GM21367 (cell line): ENCODE data around the gene FFAR3.

Experiments used
- ATAC-seq: cut with Tn5 transposase; IDR thresholded peaks from one replicate; pipeline ENCODE4 v1.9.1; 2021; ENCODE audit not compliant: unreplicated experiment

FFAR3 gene

DNA sequence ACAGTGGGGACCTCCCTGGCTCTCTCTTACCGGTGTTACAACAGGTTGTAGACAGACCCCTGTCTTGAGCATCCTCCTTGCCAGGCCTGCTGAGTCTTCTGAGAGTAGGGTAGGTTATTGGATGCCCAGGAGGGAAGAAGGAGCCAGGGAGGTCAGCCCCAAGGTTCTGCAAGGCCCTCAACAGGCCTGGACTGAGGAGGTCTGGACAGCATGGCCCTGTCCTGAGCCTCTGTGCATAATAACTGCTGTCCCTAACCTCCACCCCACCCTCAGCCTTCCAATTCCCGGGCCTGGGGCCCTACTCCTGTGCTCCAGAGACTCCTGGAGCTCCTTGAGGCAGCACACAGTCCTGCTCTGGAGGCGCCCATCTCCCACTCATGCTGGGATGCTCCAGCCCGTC is 28.9 kb upstream of the FFAR3 start:
- ATAC-seq = no peak

- ATAC-seq = peak; percentile 40
Observed at GRCh38 chr19:35330475-35330874, 27.8 kb upstream of the FFAR3 start.

DNA sequence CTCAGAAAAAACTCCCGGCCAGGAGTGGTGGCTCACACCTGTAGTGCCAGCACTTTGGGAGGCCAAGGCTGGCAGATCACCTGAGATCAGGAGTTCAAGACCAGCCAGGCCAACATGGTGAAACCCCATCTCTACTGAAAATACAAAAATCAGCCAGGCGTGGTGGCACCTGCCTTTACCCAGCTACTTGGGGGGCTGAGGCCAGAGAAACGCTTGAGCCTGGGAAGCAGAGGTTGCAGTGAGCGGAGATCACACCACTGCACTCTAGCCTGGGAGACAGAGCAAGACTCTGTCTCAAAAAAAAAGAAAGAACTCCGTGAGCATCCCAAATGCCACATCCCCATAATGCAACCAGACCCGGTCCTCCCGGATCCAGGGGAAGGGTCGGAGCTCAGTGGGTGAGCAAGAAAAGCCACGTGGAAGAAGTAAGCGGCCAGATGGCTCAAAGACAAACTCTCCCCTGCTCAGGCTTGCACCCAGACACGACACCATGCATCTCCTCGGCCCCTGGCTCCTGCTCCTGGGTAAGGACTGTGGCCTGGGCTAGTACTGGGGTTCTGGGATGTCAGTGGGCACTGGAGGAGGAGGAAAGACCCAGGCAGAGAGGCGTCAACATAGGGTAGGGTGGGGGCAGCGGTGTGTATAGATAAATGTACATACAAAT is 26.6 kb upstream of the FFAR3 start:
- no peak for ATAC-seq

GRCh38 chr19:35332817-35333216 is 25.4 kb upstream of the FFAR3 start:
- no peak for ATAC-seq

- no peak for ATAC-seq
Observed at GRCh38 chr19:35334144-35334753, 24.0 kb upstream of the FFAR3 start.

DNA sequence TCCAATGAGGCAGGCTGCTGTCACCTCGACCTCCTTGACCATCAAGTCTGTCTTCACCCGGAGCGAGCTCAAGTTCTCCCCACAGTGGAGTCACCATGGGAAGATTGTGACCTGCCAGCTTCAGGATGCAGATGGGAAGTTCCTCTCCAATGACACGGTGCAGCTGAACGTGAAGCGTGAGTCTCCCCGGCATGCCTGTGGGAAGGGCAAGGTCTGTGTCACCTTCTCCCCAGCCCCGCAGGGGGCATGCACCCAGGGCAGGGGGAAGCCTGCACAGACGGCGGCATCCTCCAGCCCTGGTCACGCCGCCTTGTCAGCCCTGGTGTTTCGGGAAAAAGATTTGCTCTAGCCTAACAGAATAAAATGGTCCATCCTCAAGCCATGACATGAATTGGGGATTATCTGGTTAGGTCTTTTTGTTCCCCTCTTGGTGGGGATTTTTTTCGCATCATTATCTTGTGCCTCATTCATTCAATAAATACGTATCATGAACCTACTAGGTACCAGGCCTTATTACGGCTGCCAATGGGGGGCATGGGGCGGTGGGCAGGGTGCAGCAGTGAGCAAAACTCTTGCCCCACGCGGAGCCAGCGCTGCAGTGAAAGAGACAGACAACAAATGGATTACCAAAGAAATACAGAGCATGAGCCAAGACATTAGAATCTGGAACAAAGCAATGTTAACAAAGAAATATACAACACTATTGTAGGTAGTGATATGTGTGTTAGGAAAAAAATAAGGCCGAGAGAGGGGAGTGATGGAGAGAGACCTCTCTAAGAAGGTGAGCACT is 21.9 kb upstream of the FFAR3 start:
- ATAC-seq = no peak

- no peak for ATAC-seq
Observed at GRCh38 chr19:35337097-35337983, 20.9 kb upstream of the FFAR3 start.

DNA sequence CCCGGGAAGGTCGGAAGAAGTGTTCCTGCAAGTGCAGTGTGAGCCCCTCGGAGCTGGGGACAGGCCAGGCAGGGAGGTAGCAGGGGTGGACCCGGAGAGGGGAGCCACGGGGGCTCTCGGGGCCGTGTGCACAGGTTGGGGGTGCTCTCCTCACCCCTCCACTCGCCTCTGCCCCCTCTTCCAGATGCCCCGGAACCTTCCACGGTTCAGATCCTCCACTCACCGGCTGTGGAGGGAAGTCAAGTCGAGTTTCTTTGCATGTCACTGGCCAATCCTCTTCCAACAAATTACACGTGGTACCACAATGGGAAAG is 20.3 kb upstream of the FFAR3 start:
- no peak for ATAC-seq

DNA sequence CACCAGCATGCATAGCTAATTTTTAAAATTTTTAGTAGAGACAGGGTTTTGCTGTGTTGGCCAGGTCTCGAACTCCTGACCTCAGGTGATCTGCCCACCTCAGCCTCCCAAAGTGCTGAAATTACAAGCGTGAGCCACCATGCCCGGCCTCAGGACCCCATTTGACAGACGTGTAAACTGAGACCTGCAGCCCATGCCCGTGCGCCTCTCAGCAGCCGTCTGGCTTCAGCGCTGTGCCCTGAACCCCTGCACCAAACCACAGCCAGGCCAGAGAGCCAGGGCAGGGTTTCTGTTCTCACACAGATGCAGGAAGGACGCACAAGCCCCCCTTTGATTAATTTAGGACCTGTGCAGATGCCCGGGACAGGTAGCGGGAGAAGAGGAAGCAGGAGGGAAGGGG is 17.8 kb upstream of the FFAR3 start:
- no peak for ATAC-seq

- no peak for ATAC-seq
Observed at GRCh38 chr19:35341006-35341405, 17.3 kb upstream of the FFAR3 start.

- ATAC-seq = no peak
Observed at GRCh38 chr19:35341565-35342225, 16.6 kb upstream of the FFAR3 start.

DNA sequence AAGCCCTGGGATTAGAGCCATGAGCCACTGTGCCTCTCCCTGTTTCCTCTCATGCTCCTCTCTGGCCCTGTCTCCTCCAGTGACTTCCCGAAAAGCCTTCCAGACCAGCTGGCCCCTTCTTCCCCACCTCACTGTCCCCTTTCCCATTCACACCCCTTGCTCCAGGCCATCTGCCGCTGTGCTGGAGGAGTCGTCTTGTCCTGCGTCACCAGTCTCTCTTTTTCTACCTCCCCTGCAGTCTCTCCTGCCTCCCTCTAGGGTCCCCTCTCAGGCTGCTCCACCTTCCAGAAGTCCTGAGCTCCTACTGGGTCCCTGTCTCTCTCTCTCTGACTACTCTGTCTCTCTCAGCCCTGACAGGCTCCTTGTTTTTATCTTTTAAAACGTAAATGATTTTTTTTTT is 15.8 kb upstream of the FFAR3 start:
- no peak for ATAC-seq

DNA sequence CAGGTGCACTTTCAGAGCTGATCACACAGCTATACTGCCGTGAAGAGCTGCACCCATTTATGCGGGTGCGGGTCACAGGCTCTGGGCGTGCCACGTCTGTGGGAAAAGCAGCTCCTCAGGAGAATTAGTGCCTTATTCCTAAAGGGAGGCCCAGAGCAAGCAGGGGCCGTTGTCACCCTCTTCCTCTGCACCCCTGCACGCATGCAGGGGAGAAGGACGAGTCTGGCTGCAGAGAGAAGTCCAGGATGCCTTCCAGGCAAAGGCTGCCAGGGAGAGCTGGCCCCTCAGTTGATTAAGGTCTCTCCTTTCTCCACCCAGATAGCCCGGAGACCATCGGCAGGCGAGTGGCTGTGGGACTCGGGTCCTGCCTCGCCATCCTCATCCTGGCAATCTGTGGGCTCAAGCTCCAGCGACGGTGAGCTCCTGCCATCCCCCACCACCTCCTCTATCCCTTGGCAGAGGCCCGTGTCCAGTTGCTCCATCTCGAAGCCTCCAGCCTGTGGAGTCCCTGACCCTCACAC is 13.7 kb upstream of the FFAR3 start:
- ATAC-seq = no peak

GRCh38 chr19:35345671-35346111 is 12.6 kb upstream of the FFAR3 start:
- no peak for ATAC-seq

- no peak for ATAC-seq
Observed at GRCh38 chr19:35346193-35347052, 11.8 kb upstream of the FFAR3 start.

DNA sequence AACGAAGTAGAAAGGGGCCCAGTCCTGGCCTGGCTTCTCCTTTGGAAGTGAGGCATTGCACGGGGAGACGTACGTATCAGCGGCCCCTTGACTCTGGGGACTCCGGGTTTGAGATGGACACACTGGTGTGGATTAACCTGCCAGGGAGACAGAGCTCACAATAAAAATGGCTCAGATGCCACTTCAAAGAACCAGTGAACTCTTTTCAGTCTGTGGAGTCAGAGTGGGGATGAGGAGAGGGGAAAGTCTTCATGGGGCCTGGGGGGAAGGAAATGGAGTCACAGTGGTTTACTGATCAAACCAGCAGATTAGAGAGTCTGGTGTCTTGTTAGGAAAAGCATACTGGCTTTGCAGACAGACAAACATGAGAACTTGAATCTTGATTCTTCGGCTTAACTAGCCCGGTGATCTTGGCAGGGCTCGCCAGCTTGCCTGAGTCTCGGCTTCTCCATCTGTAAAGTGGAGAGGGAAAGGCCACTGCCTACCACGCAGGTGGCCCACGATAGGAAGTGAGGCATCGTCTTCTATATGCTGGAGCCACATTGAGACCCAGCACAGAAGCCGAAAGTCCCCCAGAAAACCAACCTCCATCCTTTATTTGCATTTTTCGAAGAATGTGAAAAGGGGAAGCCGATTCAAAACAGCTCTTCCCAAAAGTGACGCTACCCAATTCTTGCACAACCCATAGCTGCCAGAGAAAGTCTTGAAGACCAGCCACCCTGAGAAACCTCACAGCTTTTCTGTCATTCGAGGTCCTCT is 10.9 kb upstream of the FFAR3 start, which contains the start of gene FFAR1:
Gene FFAR1 (plus strand): TSS at position 732 of the 759 bp plus-strand sequence. CDS start 3,650 bp downstream, outside the sequence.
- peak; percentile 41 for ATAC-seq

GRCh38 chr19:35347930-35348298 is 10.3 kb upstream of the FFAR3 start:
- no peak for ATAC-seq

DNA sequence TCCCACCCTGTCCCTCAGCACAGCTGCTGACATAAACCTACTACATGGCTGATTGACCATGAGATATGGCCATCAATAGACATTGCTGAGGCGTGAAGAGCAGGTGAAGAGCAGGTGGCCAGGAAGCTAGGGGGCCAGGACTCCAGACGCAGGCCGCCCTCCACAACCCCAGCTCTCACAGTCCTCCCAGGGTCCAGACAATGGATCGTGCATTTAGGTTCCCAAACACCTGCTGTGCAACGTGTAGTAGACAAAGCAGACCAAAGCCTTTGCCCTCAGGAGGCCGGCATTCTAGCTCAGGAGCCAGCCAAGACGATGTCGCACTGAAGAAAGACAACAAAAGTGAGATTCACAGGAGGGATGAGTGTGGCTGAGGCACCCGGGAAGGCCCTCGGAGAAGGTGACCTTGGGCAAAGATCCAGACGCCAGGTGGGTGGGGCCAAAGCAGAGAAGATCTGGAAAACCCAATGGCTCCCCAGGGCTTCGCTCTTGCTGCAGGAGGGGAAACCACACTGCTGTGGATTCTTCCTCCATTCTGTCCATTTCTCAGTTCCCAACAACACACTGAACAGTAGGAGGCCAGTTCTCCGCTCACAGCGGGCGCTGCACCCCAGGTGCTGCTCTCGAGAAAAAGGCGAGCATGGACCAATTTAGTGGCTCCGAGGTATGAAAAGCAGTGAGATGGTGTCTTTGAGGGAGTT is 9.2 kb upstream of the FFAR3 start:
- ATAC-seq = no peak
